Measurements from ENCODE around the gene CXCR6.

CXCR6 gene

GRCh38 chr3:45912435-45912834 lies 30.8 kb upstream of the CXCR6 start:
- Histone ChIP-seq H3K4me3 (no peak overlapping the region), H3K27ac (no peak overlapping the region)
- TF ChIP-seq CTCF (IDR thresholded peaks at IDR 0.05), result no peak

GRCh38 chr3:45914362-45915058 lies 28.8 kb upstream of the CXCR6 start:
- no peak overlapping the region for H3K27ac ChIP-seq
- no peak for TF ChIP-seq CTCF (IDR thresholded peaks at IDR 0.05)
- DNase-seq (ENCODE audit: low spot score), result no peak
- H3K4me3 ChIP-seq, result no peak overlapping the region

More at GRCh38 chr3:45912435-45912834, 30.8 kb upstream of the CXCR6 start:
- no peak for DNase-seq (ENCODE audit: low spot score)

GRCh38 chr3:45915059-45915439 lies 28.2 kb upstream of the CXCR6 start:
- no peak overlapping the region for H3K4me3 ChIP-seq
- H3K27ac ChIP-seq, result no peak overlapping the region
- no peak for DNase-seq (ENCODE audit: low spot score)
- no peak for TF ChIP-seq CTCF (IDR thresholded peaks at IDR 0.05)

- Histone ChIP-seq H3K4me3 (no peak overlapping the region), H3K27ac (no peak overlapping the region)
- TF ChIP-seq CTCF (IDR thresholded peaks at IDR 0.05), result no peak
- no peak for DNase-seq (ENCODE audit: low spot score)
Measured at GRCh38 chr3:45915518-45916231, 27.6 kb upstream of the CXCR6 start.

GRCh38 chr3:45917146-45917898 lies 25.9 kb upstream of the CXCR6 start:
- DNase-seq (ENCODE audit: low spot score), result no peak
- H3K27ac ChIP-seq, result no peak overlapping the region
- TF ChIP-seq CTCF (IDR thresholded peaks at IDR 0.05), result no peak
- no peak overlapping the region for H3K4me3 ChIP-seq

- no peak overlapping the region for H3K4me3 ChIP-seq
- no peak for TF ChIP-seq CTCF (IDR thresholded peaks at IDR 0.05)
- no peak overlapping the region for H3K27ac ChIP-seq
- no peak for DNase-seq (ENCODE audit: low spot score)
Measured at GRCh38 chr3:45921158-45922038, 21.9 kb upstream of the CXCR6 start.
